Activated CD8-positive, alpha-beta memory T cell treated with anti-CD3 and anti-CD28 coated beads, Interleukin-2, amount 50 U/mL, for 24 hours (primary cell): Measurements from ENCODE around the gene ATP5F1D.

ENCODE experiments used
- DNase-seq: peaks from one replicate; pipeline ENCODE4 v3.0.0-alpha.2; 2020; ENCODE audit errors: extremely low read depth

ATP5F1D gene

GRCh38 chr19:1220976-1221903 is 20.3 kb upstream of the ATP5F1D start:
- DNase-seq = no peak

- DNase-seq = no peak
Observed at GRCh38 chr19:1221904-1222255, 19.7 kb upstream of the ATP5F1D start.

GRCh38 chr19:1222394-1222793 is 19.2 kb upstream of the ATP5F1D start:
- DNase-seq = no peak

GRCh38 chr19:1223018-1223855 is 18.3 kb upstream of the ATP5F1D start:
- no peak for DNase-seq

GRCh38 chr19:1224047-1224825 is 17.3 kb upstream of the ATP5F1D start:
- DNase-seq = no peak

GRCh38 chr19:1224847-1225246 is 16.7 kb upstream of the ATP5F1D start:
- no peak for DNase-seq

- DNase-seq = no peak
Observed at GRCh38 chr19:1225440-1226226, 15.9 kb upstream of the ATP5F1D start.

- no peak for DNase-seq
Observed at GRCh38 chr19:1226227-1226518, 15.4 kb upstream of the ATP5F1D start.

- no peak for DNase-seq
Observed at GRCh38 chr19:1226522-1227303, 14.8 kb upstream of the ATP5F1D start.

GRCh38 chr19:1227304-1228054 is 14.1 kb upstream of the ATP5F1D start:
- no peak for DNase-seq

- DNase-seq = no peak
Observed at GRCh38 chr19:1228161-1228957, 13.2 kb upstream of the ATP5F1D start.

GRCh38 chr19:1229056-1229923 is 12.3 kb upstream of the ATP5F1D start:
- no peak for DNase-seq

GRCh38 chr19:1229924-1230782 is 11.4 kb upstream of the ATP5F1D start:
- no peak for DNase-seq

- no peak for DNase-seq
Observed at GRCh38 chr19:1230783-1231489, 10.6 kb upstream of the ATP5F1D start.

- no peak for DNase-seq
Observed at GRCh38 chr19:1231729-1232637, 9.6 kb upstream of the ATP5F1D start.
